ENCODE results near the gene MYOZ2. TPM values are rescaled to one million over a fixed set of nuclear protein-coding genes. Genes with fewer than 3 reads are reported as not detected.

MYOZ2 gene
- polyA plus RNA-seq, 3 donors = 0.31 to 0.55 (median 0.53) TPM

DNA sequence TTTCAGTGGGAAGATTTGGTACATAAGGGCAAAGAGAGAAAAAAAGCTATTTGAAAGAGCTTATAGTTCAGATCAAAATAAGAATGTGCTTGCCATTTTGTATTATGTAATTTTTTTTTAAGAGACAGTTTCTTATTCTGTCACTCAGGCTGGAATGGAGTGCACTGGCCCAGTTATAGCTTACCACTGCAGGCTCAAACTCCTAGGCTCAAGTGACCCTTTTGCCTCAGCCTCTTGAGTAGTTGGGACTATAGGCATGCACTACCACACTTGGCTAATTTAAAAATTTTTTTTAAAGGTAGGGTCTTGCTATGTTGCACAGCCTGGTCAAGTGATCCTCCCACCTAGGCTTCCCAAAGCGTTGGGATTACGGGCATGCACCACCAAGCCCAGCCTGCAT, 54.7 kb downstream of the MYOZ2 start:
- DNase-seq (ENCODE audit: low read depth in 3 of 3, low spot score in 2 of 3) = no peak

DNA sequence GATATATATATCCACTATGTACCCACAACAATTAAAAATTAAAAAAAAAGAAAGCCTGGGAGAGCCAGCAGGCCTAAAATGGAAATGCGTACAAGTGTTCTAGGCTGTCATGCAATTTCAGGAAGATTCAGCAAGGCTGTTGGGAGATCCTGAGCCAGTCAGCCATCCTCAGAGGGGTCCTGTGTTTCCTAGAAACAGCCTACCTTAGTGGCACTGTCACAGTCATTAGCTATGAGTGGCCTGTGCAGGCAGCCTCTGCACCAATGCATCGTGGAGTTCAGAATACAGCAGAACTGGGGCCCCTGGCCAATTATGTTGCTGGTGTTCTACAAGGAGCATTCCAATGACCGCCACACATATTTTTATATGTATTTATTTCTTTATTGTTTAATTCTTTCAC, 55.9 kb downstream of the MYOZ2 start:
- DNase-seq (ENCODE audit: low read depth in 3 of 3, low spot score in 2 of 3) = no peak

- DNase-seq (ENCODE audit: low read depth in 3 of 3, low spot score in 2 of 3) = no peak
Measured at GRCh38 chr4:119197772-119198212, 62.2 kb downstream of the MYOZ2 start.

DNA sequence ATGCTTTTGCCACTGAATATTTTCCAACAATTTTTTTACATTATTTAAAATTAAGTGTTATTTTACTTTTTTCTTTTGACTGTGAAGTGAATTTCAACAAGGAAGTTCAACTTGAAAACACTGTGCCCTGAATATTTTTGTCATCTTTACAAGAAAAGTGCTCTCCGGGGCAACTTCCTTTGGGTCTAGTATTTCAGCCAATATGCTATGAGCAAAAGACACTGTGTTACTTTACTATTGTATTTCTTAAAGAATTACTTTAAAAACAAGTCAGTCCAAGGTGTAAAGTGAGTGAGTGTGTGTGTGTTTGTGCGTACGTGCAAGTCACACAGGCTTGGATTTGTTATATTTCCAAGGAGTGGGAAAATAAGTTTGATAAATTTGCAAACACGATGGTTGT, 69.3 kb downstream of the MYOZ2 start:
- no peak for DNase-seq (ENCODE audit: low read depth in 3 of 3, low spot score in 2 of 3)

- no peak for DNase-seq (ENCODE audit: low read depth in 3 of 3, low spot score in 2 of 3)
Measured at GRCh38 chr4:119205690-119206089, 70.1 kb downstream of the MYOZ2 start.

DNA sequence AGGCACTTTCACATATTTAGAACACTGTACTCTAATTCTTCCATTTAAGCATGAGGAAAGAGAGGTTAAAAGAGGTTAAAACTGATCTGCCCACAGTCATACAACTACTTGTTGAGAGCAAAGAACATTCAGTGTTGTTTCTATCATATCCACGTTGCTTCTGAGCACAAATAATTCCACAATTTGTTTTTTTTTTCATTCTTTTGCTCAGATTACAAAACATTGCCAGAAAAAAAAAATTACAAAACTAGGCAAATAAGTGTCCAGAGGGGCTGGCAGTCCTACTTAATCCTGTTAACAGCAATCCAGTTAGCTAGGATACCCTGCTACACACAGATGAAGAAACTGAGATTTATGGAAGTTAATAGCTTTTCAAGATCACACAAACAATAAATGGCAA, 70.5 kb downstream of the MYOZ2 start:
- DNase-seq (ENCODE audit: low read depth in 3 of 3, low spot score in 2 of 3) = no peak

DNA sequence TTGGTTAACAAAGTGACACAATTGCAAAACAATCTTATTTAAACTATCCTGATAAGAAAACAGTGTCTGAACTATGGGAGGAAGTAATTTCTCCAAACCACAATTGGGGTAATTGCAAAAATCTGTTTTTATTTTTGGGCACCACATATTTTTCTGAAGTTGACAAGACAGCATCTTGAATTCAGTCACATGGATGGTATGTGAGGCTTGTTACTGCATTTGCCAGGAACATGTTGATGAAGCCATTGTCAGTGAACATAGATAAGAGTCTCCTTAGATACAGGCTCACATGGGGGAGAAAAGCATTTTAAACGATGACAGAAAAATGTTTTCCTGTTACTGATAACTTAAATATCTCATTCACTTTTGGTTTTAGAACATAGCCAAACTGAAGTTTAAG, 71.4 kb downstream of the MYOZ2 start:
- no peak for DNase-seq (ENCODE audit: low read depth in 3 of 3, low spot score in 2 of 3)

GRCh38 chr4:119209077-119209476, 73.4 kb downstream of the MYOZ2 start:
- no peak for DNase-seq (ENCODE audit: low read depth in 3 of 3, low spot score in 2 of 3)

GRCh38 chr4:119209586-119209985, 74.0 kb downstream of the MYOZ2 start:
- no peak for DNase-seq (ENCODE audit: low read depth in 3 of 3, low spot score in 2 of 3)

DNA sequence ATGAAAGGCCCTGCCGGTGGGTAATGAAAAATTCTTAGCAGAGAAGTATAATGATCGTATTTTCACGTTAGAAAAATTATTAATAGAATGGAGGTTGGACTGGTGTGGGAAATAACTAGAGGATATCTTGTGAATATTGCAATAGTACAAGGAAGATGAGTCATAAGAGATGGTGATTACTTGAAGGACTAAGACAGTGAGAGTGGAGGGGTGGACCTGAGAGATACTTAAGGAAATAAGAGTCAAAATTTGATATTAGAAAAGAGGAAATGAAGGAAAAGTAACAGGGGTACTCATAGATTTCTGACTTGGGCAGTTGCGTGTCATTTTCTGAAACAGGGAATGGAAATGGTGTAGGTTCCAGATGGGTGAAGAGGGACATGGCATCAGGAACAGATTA, 75.1 kb downstream of the MYOZ2 start:
- DNase-seq (ENCODE audit: low read depth in 3 of 3, low spot score in 2 of 3) = no peak

- no peak for DNase-seq (ENCODE audit: low read depth in 3 of 3, low spot score in 2 of 3)
Measured at GRCh38 chr4:119211867-119212233, 76.2 kb downstream of the MYOZ2 start.

- DNase-seq (ENCODE audit: low read depth in 3 of 3, low spot score in 2 of 3) = peak; percentile 94 to 95 (median 94)
Measured at GRCh38 chr4:119212234-119212963, 76.8 kb downstream of the MYOZ2 start, which contains the start of gene USP53. USP53 (plus strand) TSS chr4:119212713; CDS start chr4:119239760, 27,047 bp downstream.

- DNase-seq (ENCODE audit: low read depth in 3 of 3, low spot score in 2 of 3) = peak; percentile 42 to 65 (median 53)
Measured at GRCh38 chr4:119212964-119213606, 77.5 kb downstream of the MYOZ2 start.

DNA sequence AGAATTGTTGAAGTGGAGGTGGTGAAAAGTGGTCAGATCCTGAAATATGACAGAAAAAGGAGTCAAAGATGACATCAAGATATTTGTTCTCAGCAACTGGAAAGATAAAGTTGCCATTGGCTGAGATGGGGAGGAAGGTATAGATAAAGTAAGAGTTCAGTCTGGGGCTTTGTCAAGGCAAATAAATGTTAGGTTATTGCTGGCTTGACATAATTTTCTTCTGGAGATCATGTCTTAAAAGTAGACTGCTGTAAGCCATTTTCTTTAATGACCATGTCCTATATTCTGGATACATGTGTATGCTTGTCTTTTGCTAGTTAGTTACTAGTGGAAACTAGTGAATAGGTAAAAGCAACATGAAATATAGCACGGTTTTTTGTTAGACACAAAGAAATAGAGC, 82.5 kb downstream of the MYOZ2 start:
- no peak for DNase-seq (ENCODE audit: low read depth in 3 of 3, low spot score in 2 of 3)

GRCh38 chr4:119221412-119221811, 85.8 kb downstream of the MYOZ2 start:
- no peak for DNase-seq (ENCODE audit: low read depth in 3 of 3, low spot score in 2 of 3)

DNA sequence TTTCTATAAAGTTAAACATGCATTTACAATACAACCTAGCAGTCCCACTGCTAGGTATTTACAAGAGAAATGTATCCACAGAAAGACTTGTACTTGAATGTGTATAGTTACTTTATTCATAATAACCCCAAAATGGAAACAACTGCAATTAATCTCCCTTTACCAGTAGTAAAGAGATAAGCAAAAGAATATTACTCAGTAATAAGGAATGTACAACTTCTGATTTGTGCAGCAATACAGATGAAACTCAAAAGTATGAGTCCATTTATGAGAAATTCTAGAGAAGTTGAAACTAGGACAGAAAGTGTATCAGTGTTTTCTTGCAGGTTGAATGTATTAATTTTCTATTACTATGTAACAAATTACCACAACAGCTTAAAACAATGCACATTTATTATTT, 92.1 kb downstream of the MYOZ2 start:
- no peak for DNase-seq (ENCODE audit: low read depth in 3 of 3, low spot score in 2 of 3)

DNA sequence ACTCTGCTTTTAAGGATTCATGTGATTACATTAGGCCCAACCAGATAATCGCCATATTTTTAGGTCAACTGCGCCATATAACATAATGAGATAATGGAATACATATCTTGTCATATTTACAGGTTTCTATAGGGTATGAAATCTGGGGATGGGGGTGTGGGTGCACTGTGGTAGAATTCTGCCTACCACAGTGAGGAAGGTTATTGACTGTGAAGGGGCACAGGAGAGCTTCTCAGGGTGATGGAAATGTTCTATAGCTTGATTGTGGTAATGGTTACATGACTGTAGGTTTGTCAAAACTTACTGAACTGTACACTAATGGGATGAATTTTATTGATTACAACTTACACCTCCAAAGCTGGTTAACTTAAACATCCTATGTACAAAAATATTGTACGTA, 92.8 kb downstream of the MYOZ2 start:
- no peak for DNase-seq (ENCODE audit: low read depth in 3 of 3, low spot score in 2 of 3)

DNA sequence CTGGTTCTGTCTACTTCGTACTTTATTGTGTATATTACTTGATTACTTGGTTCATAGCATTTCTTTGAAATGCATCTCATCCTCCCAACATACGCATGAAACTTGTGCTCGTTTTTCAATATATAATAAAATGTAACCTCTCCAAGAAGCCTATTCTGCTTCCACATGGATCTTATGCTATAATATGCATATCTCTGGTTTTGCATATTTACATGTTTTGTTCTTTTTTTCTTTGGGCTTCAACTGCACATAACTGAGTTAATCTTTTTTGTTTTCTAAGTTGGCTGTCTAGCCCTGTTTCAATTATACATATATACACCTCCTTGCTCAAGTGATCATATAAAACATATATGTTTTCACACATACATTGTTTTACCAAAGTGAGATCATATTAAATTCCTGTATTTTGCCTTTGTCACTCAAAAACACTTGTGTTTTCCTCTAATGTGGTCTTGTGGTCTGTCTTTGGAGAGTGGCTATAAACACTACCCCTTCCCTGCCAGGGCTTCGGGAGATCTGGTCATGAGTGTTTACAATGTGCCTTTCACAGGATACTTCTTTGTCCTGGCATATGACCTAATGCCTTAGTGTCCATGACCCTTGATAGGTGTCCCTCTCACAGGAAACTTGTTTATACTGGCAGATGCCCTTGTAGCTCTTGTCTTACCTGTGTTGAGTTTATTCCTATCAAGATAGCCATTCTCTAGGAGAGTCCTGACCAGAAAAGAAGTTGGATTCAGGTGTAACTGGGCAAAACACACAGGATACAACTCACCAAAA, 94.5 kb downstream of the MYOZ2 start:
- DNase-seq (ENCODE audit: low read depth in 3 of 3, low spot score in 2 of 3) = no peak

GRCh38 chr4:119231491-119231890, 95.9 kb downstream of the MYOZ2 start:
- DNase-seq (ENCODE audit: low read depth in 3 of 3, low spot score in 2 of 3) = no peak

DNA sequence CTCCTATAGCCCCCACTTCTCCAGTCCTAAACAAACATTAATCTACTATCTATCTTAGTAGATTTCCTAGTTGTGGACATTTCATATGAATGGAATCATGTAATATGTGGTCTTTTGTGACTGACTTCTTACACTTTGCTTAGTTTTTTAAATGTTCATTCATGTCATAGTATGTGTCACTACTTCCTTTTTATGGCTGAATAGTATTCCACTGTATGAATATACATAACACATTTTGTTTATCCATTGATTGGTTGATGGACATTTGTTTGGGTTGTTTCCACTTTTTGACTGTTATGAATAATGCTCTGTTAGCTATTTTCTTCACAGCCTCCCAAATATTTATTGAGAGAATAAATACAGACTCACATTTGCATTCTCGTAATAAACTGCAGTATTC, 96.7 kb downstream of the MYOZ2 start:
- no peak for DNase-seq (ENCODE audit: low read depth in 3 of 3, low spot score in 2 of 3)

GRCh38 chr4:119233191-119233590, 97.6 kb downstream of the MYOZ2 start:
- DNase-seq (ENCODE audit: low read depth in 3 of 3, low spot score in 2 of 3) = no peak

- no peak for DNase-seq (ENCODE audit: low read depth in 3 of 3, low spot score in 2 of 3)
Measured at GRCh38 chr4:119233750-119234149, 98.1 kb downstream of the MYOZ2 start.

Measured in right renal cortex interstitium (tissue), 3 donors.